Amniotic stem cell (primary cell): ENCODE data around the gene CHST5.

Source experiments
- DNase-seq: peaks from one replicate; lab custom pipeline; 2025; lab: John Stamatoyannopoulos, UW

Gene CHST5

GRCh38 chr16:75535901-75536300 is at the start of gene CHST5:
Gene CHST5 (minus strand): TSS chr16:75536108. CDS start chr16:75530384, 5,724 bp downstream.
- DNase-seq, result no peak

GRCh38 chr16:75584108-75584507 is 48.2 kb upstream of the CHST5 start:
- no peak for DNase-seq

- no peak for DNase-seq
Measured at GRCh38 chr16:75579281-75579834, 43.5 kb upstream of the CHST5 start.

GRCh38 chr16:75578725-75579124 is 42.8 kb upstream of the CHST5 start:
- DNase-seq, result no peak

GRCh38 chr16:75578212-75578611 is 42.3 kb upstream of the CHST5 start:
- no peak for DNase-seq

GRCh38 chr16:75576384-75576811 is 40.5 kb upstream of the CHST5 start:
- DNase-seq, result no peak

- no peak for DNase-seq
Measured at GRCh38 chr16:75575958-75576357, 40.0 kb upstream of the CHST5 start.

GRCh38 chr16:75573955-75574354 is 38.0 kb upstream of the CHST5 start:
- no peak for DNase-seq

- DNase-seq, result no peak
Measured at GRCh38 chr16:75572864-75573542, 37.1 kb upstream of the CHST5 start.

- DNase-seq, result no peak
Measured at GRCh38 chr16:75570396-75571065, 34.6 kb upstream of the CHST5 start.

GRCh38 chr16:75567911-75568310 is 32.0 kb upstream of the CHST5 start:
- DNase-seq, result no peak

GRCh38 chr16:75566758-75567255 is 30.9 kb upstream of the CHST5 start:
- DNase-seq, result no peak

- peak; percentile 30 for DNase-seq
Measured at GRCh38 chr16:75566040-75566757, 30.3 kb upstream of the CHST5 start, which contains the start of gene GABARAPL2. Gene GABARAPL2 (plus strand): TSS chr16:75566379. CDS start chr16:75566487, 108 bp downstream.

GRCh38 chr16:75565640-75566039 is 29.7 kb upstream of the CHST5 start:
- DNase-seq, result no peak

GRCh38 chr16:75559564-75560372 is 23.9 kb upstream of the CHST5 start:
- DNase-seq, result no peak

- no peak for DNase-seq
Measured at GRCh38 chr16:75558846-75559401, 23.0 kb upstream of the CHST5 start.

GRCh38 chr16:75556431-75556950 is 20.6 kb upstream of the CHST5 start:
- no peak for DNase-seq

- peak; percentile 82 for DNase-seq
Measured at GRCh38 chr16:75555707-75556430, 20.0 kb upstream of the CHST5 start, which contains the start of gene TMEM231. Gene TMEM231 (minus strand): TSS chr16:75556252. CDS start chr16:75556209, 43 bp downstream.

GRCh38 chr16:75555213-75555706 is 19.4 kb upstream of the CHST5 start:
- peak; percentile 88 for DNase-seq

GRCh38 chr16:75552951-75553350 is 17.0 kb upstream of the CHST5 start:
- DNase-seq, result no peak
